Measurements from ENCODE around the gene TUT4.

TUT4 gene

DNA sequence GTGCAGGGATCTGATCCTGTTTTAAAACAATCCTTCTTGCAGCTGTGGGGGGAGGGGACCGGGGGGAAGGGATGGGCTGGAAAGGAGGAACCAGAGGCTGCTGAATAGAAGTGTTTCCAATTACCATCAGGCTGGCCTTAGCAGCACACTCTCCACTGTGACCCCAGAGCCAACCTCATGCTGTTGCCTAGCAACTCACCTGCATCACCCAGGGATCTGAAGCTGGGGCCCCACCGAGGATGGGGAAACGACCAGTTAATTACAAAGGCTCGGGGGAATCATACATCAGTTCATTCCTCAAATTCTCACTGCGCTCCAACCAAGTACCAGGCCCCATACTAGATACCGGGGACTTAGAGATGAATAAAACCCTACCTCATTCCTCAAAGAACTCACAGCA is 37.4 kb upstream of the TUT4 start:
- H3K9me3 ChIP-seq, result no peaks in the 10 kb centered on the region
- no peak overlapping the region for H3K27ac ChIP-seq
- H3K27me3 ChIP-seq, result peaks cover 0 to 10% of the 10 kb centered on the region in 2 donors
- H3K4me1 ChIP-seq, result no peaks in the 10 kb centered on the region
- intact Hi-C loops (cut with DNase I; ENCODE audit: low total_unique reads), result no loop called here
- H3K4me3 ChIP-seq, result no peak overlapping the region
- no peak for DNase-seq
- TF ChIP-seq, protein P1, sequence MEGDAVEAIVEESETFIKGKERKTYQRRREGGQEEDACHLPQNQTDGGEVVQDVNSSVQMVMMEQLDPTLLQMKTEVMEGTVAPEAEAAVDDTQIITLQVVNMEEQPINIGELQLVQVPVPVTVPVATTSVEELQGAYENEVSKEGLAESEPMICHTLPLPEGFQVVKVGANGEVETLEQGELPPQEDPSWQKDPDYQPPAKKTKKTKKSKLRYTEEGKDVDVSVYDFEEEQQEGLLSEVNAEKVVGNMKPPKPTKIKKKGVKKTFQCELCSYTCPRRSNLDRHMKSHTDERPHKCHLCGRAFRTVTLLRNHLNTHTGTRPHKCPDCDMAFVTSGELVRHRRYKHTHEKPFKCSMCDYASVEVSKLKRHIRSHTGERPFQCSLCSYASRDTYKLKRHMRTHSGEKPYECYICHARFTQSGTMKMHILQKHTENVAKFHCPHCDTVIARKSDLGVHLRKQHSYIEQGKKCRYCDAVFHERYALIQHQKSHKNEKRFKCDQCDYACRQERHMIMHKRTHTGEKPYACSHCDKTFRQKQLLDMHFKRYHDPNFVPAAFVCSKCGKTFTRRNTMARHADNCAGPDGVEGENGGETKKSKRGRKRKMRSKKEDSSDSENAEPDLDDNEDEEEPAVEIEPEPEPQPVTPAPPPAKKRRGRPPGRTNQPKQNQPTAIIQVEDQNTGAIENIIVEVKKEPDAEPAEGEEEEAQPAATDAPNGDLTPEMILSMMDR (IDR thresholded peaks at IDR 0.05), result no peak
- no peaks in the 10 kb centered on the region for H3K36me3 ChIP-seq

- Histone ChIP-seq H3K36me3 (no peaks in the 10 kb centered on the region), H3K4me3 (no peak overlapping the region), H3K27me3 (peaks cover 0 to 14% of the 10 kb centered on the region in 2 donors), H3K27ac (no peak overlapping the region), H3K4me1 (no peaks in the 10 kb centered on the region), H3K9me3 (no peaks in the 10 kb centered on the region)
- TF ChIP-seq, protein P1 (IDR thresholded peaks at IDR 0.05), result no peak
- no peak for DNase-seq
- intact Hi-C loops (cut with DNase I; ENCODE audit: low total_unique reads), result no loop called here
Observed at GRCh38 chr1:52588535-52588934, 35.6 kb upstream of the TUT4 start.

DNA sequence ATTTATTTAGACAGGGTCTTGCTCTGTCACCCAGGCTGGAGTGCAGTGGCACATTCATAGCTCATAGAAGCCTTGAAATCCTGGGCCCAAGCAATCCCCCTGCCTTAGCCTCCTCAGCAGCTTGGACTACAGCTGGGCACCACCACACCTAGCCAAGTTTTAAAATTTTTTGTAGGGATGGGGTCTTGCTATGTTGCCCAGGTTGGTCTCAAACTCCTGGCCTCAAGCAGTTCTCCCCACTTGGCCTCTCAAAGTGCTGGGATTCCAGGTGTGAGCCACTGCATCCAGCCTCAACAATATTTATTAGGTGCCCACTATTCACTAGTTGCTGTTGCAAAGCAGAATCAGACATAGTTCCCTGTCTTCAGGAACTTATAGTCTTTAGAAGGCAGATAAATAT is 35.1 kb upstream of the TUT4 start:
- H3K4me3 ChIP-seq, result no peak overlapping the region
- H3K27ac ChIP-seq, result no peak overlapping the region
- peaks cover 0 to 14% of the 10 kb centered on the region in 2 donors for H3K27me3 ChIP-seq
- DNase-seq, result no peak
- H3K9me3 ChIP-seq, result no peaks in the 10 kb centered on the region
- intact Hi-C loops (cut with DNase I; ENCODE audit: low total_unique reads), result no loop called here
- TF ChIP-seq, protein P1 (IDR thresholded peaks at IDR 0.05), result no peak
- no peaks in the 10 kb centered on the region for H3K36me3 ChIP-seq
- no peaks in the 10 kb centered on the region for H3K4me1 ChIP-seq

DNA sequence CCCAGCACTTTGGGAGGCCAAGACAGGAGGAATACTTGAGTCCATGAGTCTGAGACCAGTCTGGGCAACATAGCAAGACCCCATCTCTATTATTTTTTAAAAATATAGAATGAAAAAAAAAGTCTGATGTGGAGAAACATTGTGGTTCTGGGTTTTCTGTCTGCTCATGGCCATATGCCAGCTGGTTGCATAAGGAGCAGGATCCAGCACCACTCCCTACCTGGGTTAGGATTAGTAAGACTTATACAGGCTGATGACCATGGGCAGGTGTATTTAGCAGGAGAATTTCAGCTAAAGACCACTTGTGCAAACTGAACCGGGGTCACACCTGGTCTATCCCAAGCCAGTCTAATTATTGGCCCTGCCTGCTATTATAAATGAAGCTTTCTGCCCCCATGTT is 32.6 kb upstream of the TUT4 start:
- intact Hi-C loops (cut with DNase I; ENCODE audit: low total_unique reads), result no loop called here
- H3K27ac ChIP-seq, result no peak overlapping the region
- no peaks in the 10 kb centered on the region for H3K9me3 ChIP-seq
- TF ChIP-seq, protein P1 (IDR thresholded peaks at IDR 0.05), result no peak
- H3K4me1 ChIP-seq, result no peaks in the 10 kb centered on the region
- no peak for DNase-seq
- H3K36me3 ChIP-seq, result no peaks in the 10 kb centered on the region
- H3K27me3 ChIP-seq, result peaks cover 0 to 14% of the 10 kb centered on the region in 2 donors
- H3K4me3 ChIP-seq, result no peak overlapping the region

- TF ChIP-seq, protein P1 (IDR thresholded peaks at IDR 0.05), result no peak
- Histone ChIP-seq H3K27ac (no peak overlapping the region), H3K4me3 (no peak overlapping the region), H3K4me1 (no peaks in the 10 kb centered on the region), H3K27me3 (peaks cover 0 to 14% of the 10 kb centered on the region in 2 donors), H3K36me3 (no peaks in the 10 kb centered on the region), H3K9me3 (no peaks in the 10 kb centered on the region)
- intact Hi-C loops (cut with DNase I; ENCODE audit: low total_unique reads), result no loop called here
- DNase-seq, result no peak
Observed at GRCh38 chr1:52582116-52582696, 29.3 kb upstream of the TUT4 start.

- H3K4me1 ChIP-seq, result no peaks in the 10 kb centered on the region
- intact Hi-C loops (cut with DNase I; ENCODE audit: low total_unique reads), result no loop called here
- no peak for DNase-seq
- H3K9me3 ChIP-seq, result no peaks in the 10 kb centered on the region
- no peaks in the 10 kb centered on the region for H3K36me3 ChIP-seq
- H3K4me3 ChIP-seq, result no peak overlapping the region
- TF ChIP-seq, protein P1 (IDR thresholded peaks at IDR 0.05), result no peak
- peaks cover 0 to 8% of the 10 kb centered on the region in 2 donors for H3K27me3 ChIP-seq
- no peak overlapping the region for H3K27ac ChIP-seq
Observed at GRCh38 chr1:52580283-52580682, 27.4 kb upstream of the TUT4 start.
